Suprapubic skin (tissue), 4 donors: Measurements from ENCODE around the gene SLC9A9. TPM values are rescaled to one million over a fixed set of nuclear protein-coding genes. Genes with fewer than 3 reads are reported as not detected.

Source experiments
- DNase-seq, 2 donors: peaks; one replicate each; pipeline ENCODE4 v3.0.0-alpha.2; 2019; ENCODE audit warnings: low spot score in 2 of 2
- H3K27ac ChIP-seq: fragments of 200-600 bp; sonication (generic); one replicate; pipeline ENCODE4 v1.5.1; 2019
- H3K27me3 ChIP-seq: fragments of 200-600 bp; sonication (generic); one replicate; pipeline ENCODE4 v1.5.1; 2019
- H3K36me3 ChIP-seq: fragments of 200-600 bp; sonication (generic); one replicate; pipeline ENCODE4 v1.5.1; 2019
- H3K4me1 ChIP-seq: fragments of 200-600 bp; sonication (generic); one replicate; pipeline ENCODE4 v1.5.1; 2019
- H3K4me3 ChIP-seq: fragments of 200-600 bp; sonication (generic); one replicate; pipeline ENCODE4 v1.5.1; 2019; ENCODE audit warnings: mild to moderate bottlenecking
- H3K9me3 ChIP-seq: fragments of 200-600 bp; sonication (generic); one replicate; pipeline ENCODE4 v1.5.1; 2019
- EP300 ChIP-seq: sonication (generic); formaldehyde crosslinking; IDR thresholded peaks from one replicate; pipeline ENCODE4 v1.6.1; 2017; ENCODE audit warnings: antibody characterized with exemption
- POLR2A ChIP-seq, 2 donors: fragments of 450-650 bp; IDR thresholded peaks; one replicate each; pipeline ENCODE4 v1.6.1; 2017; ENCODE audit warnings: antibody characterized with exemption in 2 of 2, mild to moderate bottlenecking in 2 of 2, moderate library complexity in 2 of 2
- POLR2AphosphoS5 ChIP-seq, 3 donors: sonication (generic); formaldehyde crosslinking; IDR thresholded peaks; one replicate each; pipeline ENCODE4 v1.6.1; 2017; ENCODE audit warnings: antibody characterized with exemption in 3 of 3
- WGBS: methylation state at CpG from one replicate; pipeline ENCODE4 v1.1.5; 2018; 5-methylcytosine and 5-hydroxymethylcytosine counted together
- total RNA-seq, 4 donors: library from RNA; depleted of rRNA; stranded (reverse); fragments of >200 nt; gene quantifications; one replicate each; pipeline ENCODE4 v1.1.0, GENCODE V29; 2016
- TF ChIP-seq, protein P1 (sequence below), 2 donors: fragments of 200-600 bp in 1 of 2; fragments of 450-650 bp in 1 of 2; sonication (generic) in 1 of 2; IDR thresholded peaks; one replicate each; pipeline ENCODE4 v1.5.1; 2016 to 2019; ENCODE audit warnings: antibody characterized with exemption in 2 of 2, mild to moderate bottlenecking in 1 of 2, moderate library complexity in 1 of 2

The SLC9A9 gene
- total RNA-seq, 4 donors from 2014 or later = 16.6 to 51.0 (median 30.0) TPM

DNA sequence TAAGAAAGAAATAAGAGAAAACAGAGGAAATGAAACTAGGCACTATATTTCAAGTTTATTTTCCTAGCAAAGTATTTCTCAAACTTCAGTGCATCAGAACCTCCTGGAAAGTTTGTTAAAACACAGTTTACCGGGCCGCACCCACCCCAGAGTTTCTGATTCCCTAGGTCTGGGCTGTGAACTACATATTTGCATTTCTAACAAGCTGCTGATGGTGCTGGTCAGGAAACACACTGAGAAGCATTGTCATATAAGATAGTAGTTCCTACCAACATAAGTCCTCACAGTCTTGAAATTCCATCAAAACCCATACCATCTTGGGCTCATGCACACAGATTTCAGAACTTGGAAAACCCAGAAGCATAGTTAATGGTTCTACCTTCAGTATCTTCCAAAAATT, 8.3 kb downstream of the SLC9A9 start:
- DNase-seq = no peak
- Histone ChIP-seq H3K27me3 (no peaks in the 10 kb centered on the region), H3K9me3 (no peaks in the 10 kb centered on the region), H3K36me3 (no peaks in the 10 kb centered on the region), H3K27ac (no peak overlapping the region), H3K4me1 (peaks cover 21% of the 10 kb centered on the region), H3K4me3 (no peak overlapping the region)
- TF ChIP-seq POLR2AphosphoS5 (IDR thresholded peaks at IDR 0.05) (no peak), EP300 (no peak), POLR2A (IDR thresholded peaks at IDR 0.05) (no peak)
- TF ChIP-seq, protein P1, sequence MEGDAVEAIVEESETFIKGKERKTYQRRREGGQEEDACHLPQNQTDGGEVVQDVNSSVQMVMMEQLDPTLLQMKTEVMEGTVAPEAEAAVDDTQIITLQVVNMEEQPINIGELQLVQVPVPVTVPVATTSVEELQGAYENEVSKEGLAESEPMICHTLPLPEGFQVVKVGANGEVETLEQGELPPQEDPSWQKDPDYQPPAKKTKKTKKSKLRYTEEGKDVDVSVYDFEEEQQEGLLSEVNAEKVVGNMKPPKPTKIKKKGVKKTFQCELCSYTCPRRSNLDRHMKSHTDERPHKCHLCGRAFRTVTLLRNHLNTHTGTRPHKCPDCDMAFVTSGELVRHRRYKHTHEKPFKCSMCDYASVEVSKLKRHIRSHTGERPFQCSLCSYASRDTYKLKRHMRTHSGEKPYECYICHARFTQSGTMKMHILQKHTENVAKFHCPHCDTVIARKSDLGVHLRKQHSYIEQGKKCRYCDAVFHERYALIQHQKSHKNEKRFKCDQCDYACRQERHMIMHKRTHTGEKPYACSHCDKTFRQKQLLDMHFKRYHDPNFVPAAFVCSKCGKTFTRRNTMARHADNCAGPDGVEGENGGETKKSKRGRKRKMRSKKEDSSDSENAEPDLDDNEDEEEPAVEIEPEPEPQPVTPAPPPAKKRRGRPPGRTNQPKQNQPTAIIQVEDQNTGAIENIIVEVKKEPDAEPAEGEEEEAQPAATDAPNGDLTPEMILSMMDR (IDR thresholded peaks at IDR 0.05) = no peak
- WGBS = 84% methylated on average over 2 of the region's 2 CpGs

DNA sequence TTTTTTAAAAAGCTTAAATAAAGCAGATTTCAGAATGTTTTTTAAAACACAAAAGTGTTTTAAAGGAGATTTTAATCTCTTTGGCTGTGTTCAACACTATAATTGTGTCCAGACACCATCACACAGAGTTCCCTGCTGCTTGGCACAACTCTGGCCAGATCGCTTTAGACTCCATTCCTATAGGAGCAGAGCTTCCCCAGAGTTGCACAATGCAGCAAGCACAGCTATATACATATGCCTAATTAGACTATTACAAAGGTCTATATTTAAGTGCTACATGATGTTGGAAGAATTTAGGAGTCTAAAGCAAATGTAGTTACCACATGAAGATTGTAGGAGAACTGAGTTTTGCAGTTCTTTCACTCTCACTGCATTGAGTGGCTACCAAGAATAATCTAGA, 11.2 kb downstream of the SLC9A9 start:
- Histone ChIP-seq H3K36me3 (no peaks in the 10 kb centered on the region), H3K4me1 (peaks cover 23% of the 10 kb centered on the region), H3K9me3 (no peaks in the 10 kb centered on the region), H3K27me3 (no peaks in the 10 kb centered on the region), H3K27ac (no peak overlapping the region), H3K4me3 (no peak overlapping the region)
- DNase-seq = no peak
- TF ChIP-seq, protein P1 (IDR thresholded peaks at IDR 0.05) = no peak
- TF ChIP-seq POLR2A (IDR thresholded peaks at IDR 0.05) (no peak), POLR2AphosphoS5 (IDR thresholded peaks at IDR 0.05) (no peak), EP300 (no peak)
- WGBS = 67% methylated on average over 1 of the region's 1 CpG

GRCh38 chr3:143835312-143835711, 13.0 kb downstream of the SLC9A9 start:
- H3K36me3 ChIP-seq = no peaks in the 10 kb centered on the region
- H3K27me3 ChIP-seq = no peaks in the 10 kb centered on the region
- TF ChIP-seq, protein P1 (IDR thresholded peaks at IDR 0.05) = no peak
- no peak for TF ChIP-seq POLR2AphosphoS5 (IDR thresholded peaks at IDR 0.05)
- TF ChIP-seq POLR2A (IDR thresholded peaks at IDR 0.05) = no peak
- TF ChIP-seq EP300 = no peak
- 78% methylated on average over 2 of the region's 2 CpGs for WGBS
- no peak for DNase-seq
- no peak overlapping the region for H3K27ac ChIP-seq
- H3K9me3 ChIP-seq = no peaks in the 10 kb centered on the region
- H3K4me3 ChIP-seq = no peak overlapping the region
- H3K4me1 ChIP-seq = peaks cover 32% of the 10 kb centered on the region

DNA sequence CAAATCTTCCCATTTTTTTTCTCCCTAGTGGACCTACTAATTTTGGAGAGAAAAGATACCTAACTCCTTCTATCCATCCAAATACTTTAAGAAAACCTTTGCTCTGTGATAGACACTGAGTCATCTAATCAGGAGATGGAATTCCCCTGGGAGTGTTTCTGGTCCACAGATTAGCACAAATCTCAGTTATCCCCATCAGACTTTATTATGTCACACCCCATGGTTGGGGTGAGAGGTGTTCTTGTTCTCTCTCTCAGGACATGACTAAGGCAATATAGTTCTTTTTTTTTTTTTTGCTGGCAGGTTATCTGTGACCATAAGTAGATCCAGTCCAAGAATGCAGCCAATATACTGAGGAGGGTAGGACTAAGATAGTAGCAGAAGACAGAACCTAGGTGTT, 15.8 kb downstream of the SLC9A9 start:
- H3K9me3 ChIP-seq = no peaks in the 10 kb centered on the region
- TF ChIP-seq POLR2AphosphoS5 (IDR thresholded peaks at IDR 0.05) (no peak), POLR2A (IDR thresholded peaks at IDR 0.05) (no peak), EP300 (no peak)
- TF ChIP-seq, protein P1 (IDR thresholded peaks at IDR 0.05) = no peak
- H3K4me1 ChIP-seq = peaks cover 28% of the 10 kb centered on the region
- DNase-seq = no peak
- no peak overlapping the region for H3K4me3 ChIP-seq
- H3K36me3 ChIP-seq = no peaks in the 10 kb centered on the region
- no peak overlapping the region for H3K27ac ChIP-seq
- no peaks in the 10 kb centered on the region for H3K27me3 ChIP-seq

- no peak for DNase-seq
- 83% methylated on average over 1 of the region's 1 CpG for whole genome bisulfite sequencing
- no peak overlapping the region for H3K4me3 ChIP-seq
- TF ChIP-seq POLR2AphosphoS5 (IDR thresholded peaks at IDR 0.05) (no peak), EP300 (no peak), POLR2A (IDR thresholded peaks at IDR 0.05) (no peak)
- TF ChIP-seq, protein P1 (IDR thresholded peaks at IDR 0.05) = no peak
- H3K4me1 ChIP-seq = peaks cover 24% of the 10 kb centered on the region
- no peaks in the 10 kb centered on the region for H3K9me3 ChIP-seq
- H3K36me3 ChIP-seq = no peaks in the 10 kb centered on the region
- H3K27ac ChIP-seq = no peak overlapping the region
- H3K27me3 ChIP-seq = no peaks in the 10 kb centered on the region
These were observed 16.3 kb downstream of the SLC9A9 start for GRCh38 chr3:143831994-143832393.
